K562 (cell line): ENCODE data around the gene CEP170. TPM values are rescaled to one million over a fixed set of nuclear protein-coding genes. Genes with fewer than 3 reads are reported as not detected.

Experiments
- BCL6 ChIP-seq: fragments of 250-450 bp; sonication (Bioruptor Pico); IDR thresholded peaks from 2 replicates; pipeline ENCODE4 v1.4.0; 2020
- JUN ChIP-seq, 2 experiments: sonication (generic) in 1 of 2; formaldehyde crosslinking in 1 of 2; IDR thresholded peaks; 2 replicates each; pipeline versions ENCODE4 v1.6.1 to v1.8.0; 2012 to 2022; ENCODE audit warnings: borderline replicate concordance in 2 of 2, mild to moderate bottlenecking in 2 of 2, improper control_type of control experiment in 1 of 2, low read depth in 1 of 2, low read length in 1 of 2, missing genetic modification reagents in 1 of 2
- JUND ChIP-seq, 2 experiments: IDR thresholded peaks; 2 replicates in 1 of 2; 3 replicates in 1 of 2; pipeline ENCODE4 v1.6.1; 2011; ENCODE audit warnings: borderline replicate concordance in 2 of 2, low read depth in 2 of 2, low read length in 2 of 2, improper control_type of control experiment in 1 of 2, missing biosample characterization in 1 of 2, missing genetic modification characterization in 1 of 2, missing genetic modification reagents in 1 of 2
- KAT2B ChIP-seq: IDR thresholded peaks from one replicate; pipeline ENCODE4 v1.6.1; 2012; ENCODE audit warnings: low read depth, mild to moderate bottlenecking, control low read depth, inconsistent platforms, low read length, moderate library complexity
- KAT7 ChIP-seq: sonication (generic); formaldehyde crosslinking; IDR thresholded peaks from 2 replicates; pipeline ENCODE4 v1.8.0; 2022; ENCODE audit warnings: missing genetic modification reagents, mild to moderate bottlenecking, borderline replicate concordance
- NR4A1 ChIP-seq, 2 experiments: fragments of 250-450 bp in 1 of 2; fragments of 450-650 bp in 1 of 2; sonication (Bioruptor Pico) in 1 of 2; IDR thresholded peaks; 2 replicates each; pipeline versions ENCODE4 v1.4.0 to v1.6.1; 2016 to 2020; ENCODE audit warnings: mild to moderate bottlenecking in 2 of 2, missing compliant biosample characterization in 1 of 2, missing genetic modification characterization in 1 of 2, moderate library complexity in 1 of 2
- PHB2 ChIP-seq: fragments of 450-650 bp; IDR thresholded peaks from 2 replicates; pipeline ENCODE4 v1.6.1; 2017; ENCODE audit warnings: low read depth
- RAD51 ChIP-seq: fragments of 450-650 bp; IDR thresholded peaks from 2 replicates; pipeline ENCODE4 v1.7.1; 2016; ENCODE audit warnings: low read depth, mild to moderate bottlenecking, borderline replicate concordance
- RFX7 ChIP-seq: fragments of 250-450 bp; sonication (Bioruptor Pico); IDR thresholded peaks from 2 replicates; pipeline ENCODE4 v1.5.1; 2021; ENCODE audit warnings: mild to moderate bottlenecking
- RNF2 ChIP-seq: sonication (generic); IDR thresholded peaks from 2 replicates; pipeline ENCODE4 v1.6.1; 2016
- SMARCE1 ChIP-seq: fragments of 450-650 bp; IDR thresholded peaks from 2 replicates; pipeline ENCODE4 v1.7.1; 2016; ENCODE audit warnings: mild to moderate bottlenecking
- SMC3 ChIP-seq: conservative IDR thresholded peaks from 2 replicates; pipeline ENCODE4 v1.6.1; 2011; ENCODE audit warnings: low read depth, low read length, improper control_type of control experiment; ENCODE audit not compliant: insufficient read depth
- STAT5B ChIP-seq: fragments of 250-450 bp; sonication (Bioruptor Pico); IDR thresholded peaks from 2 replicates; pipeline ENCODE4 v1.8.0; 2021; ENCODE audit warnings: mild to moderate bottlenecking, inconsistent platforms
- ZNF551 ChIP-seq: fragments of 250-450 bp; sonication (Bioruptor Pico); IDR thresholded peaks from 2 replicates; pipeline ENCODE4 v1.5.0; 2021; ENCODE audit warnings: mild to moderate bottlenecking, moderate library complexity
- ZNF699 ChIP-seq: fragments of 250-450 bp; sonication (Bioruptor Pico); IDR thresholded peaks from 2 replicates; pipeline ENCODE4 v1.8.0; 2021; ENCODE audit warnings: mild to moderate bottlenecking, moderate library complexity; ENCODE audit not compliant: insufficient replicate concordance
- ZNF830 ChIP-seq: fragments of 250-450 bp; sonication (Bioruptor Pico); IDR thresholded peaks from 2 replicates; pipeline ENCODE4 v1.5.0; 2021; ENCODE audit warnings: mild to moderate bottlenecking
- polyA plus RNA-seq, 8 experiments: library from polyadenylated mRNA; depleted of rRNA in 4 of 8; stranded (reverse) in 5 of 8; unstranded in 3 of 8; fragments of >200 nt; fragmentation: Nextera tagmentation in 2 of 8; fragmentation: Illumina TruSeq in 1 of 8; extraction: Ambion mirVana in 2 of 8; extraction: Trizol in 1 of 8; gene quantifications; 2 replicates each; pipeline versions ENCODE4 v1.2.1 to v1.2.3, GENCODE V29; 2011 to 2014; ENCODE audit warnings: inconsistent platforms in 1 of 8, missing spikeins in 1 of 8
- total RNA-seq, 7 experiments: library from RNA; depleted of rRNA in 6 of 7; stranded (reverse); fragments of >200 nt in 6 of 7; fragmentation: Illumina TruSeq in 2 of 7; extraction: Trizol in 2 of 7; gene quantifications; 2 replicates each; pipeline versions ENCODE4 v1.2.1 to v1.2.3, GENCODE V29; 2011 to 2021; ENCODE audit warnings: low replicate concordance in 1 of 7
- TF ChIP-seq, protein P1 (sequence below): sonication (generic); formaldehyde crosslinking; IDR thresholded peaks from 2 replicates; pipeline ENCODE4 v1.5.0; 2020; ENCODE audit warnings: missing genetic modification reagents
- TF ChIP-seq, protein P2 (sequence below): IDR thresholded peaks from 3 replicates; pipeline ENCODE4 v1.6.1; 2011; ENCODE audit warnings: borderline replicate concordance, mild to moderate bottlenecking, moderate library complexity; ENCODE audit not compliant: insufficient read length; ENCODE audit errors: extremely low read depth
- TF ChIP-seq, protein P3 (sequence below): sonication (generic); IDR thresholded peaks from 2 replicates; pipeline ENCODE4 v1.6.1; 2016
- TF ChIP-seq, protein P4 (sequence below): IDR thresholded peaks from 2 replicates; pipeline ENCODE4 v1.6.1; 2014; ENCODE audit warnings: antibody characterized with exemption

Gene CEP170
- total and polyA plus RNA-seq, 9 of the 15 experiments (the other 6 are each of a cell fraction or from before 2014, with no cell fraction given), result 22.6 to 110 (median 68.5) TPM

DNA sequence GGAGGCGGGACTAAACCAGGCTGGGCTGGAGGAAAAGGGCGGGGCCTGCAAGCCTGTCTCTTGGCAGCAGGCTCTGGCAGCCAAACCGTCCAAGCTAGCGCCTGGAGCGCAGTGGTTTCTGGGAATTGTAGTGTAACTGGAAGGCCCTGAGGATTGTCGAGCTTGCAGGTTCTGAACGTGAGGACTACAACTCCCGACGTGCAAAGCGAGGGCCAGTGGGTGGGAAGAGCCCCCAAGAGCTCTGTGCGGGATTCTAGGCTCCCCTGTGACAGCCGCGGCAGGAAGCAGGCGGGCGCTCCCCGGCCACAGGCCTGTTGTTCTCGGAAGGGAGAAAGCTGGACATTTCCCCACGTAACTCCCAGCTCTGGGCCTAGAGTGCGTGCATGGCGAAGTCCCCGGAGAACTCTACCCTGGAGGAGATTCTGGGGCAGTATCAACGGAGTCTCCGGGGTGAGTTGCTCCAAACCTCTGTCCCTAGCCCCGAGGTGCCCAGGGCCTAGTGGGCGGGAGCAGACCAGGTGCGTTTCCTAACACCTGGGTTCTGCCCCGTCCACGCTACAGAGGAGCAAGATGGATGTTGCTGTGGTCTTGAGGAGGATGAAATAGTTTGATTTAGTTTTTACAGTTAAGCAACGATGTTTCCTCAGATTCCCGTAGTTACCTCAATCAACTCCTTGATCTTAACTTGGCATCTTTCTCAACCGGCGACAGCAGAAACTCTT is 871 bp upstream of the CEP170 start, which contains the start of gene SDCCAG8 (continued):
- TF ChIP-seq RAD51 (no peak), KAT2B (no peak), BCL6 (CRISPR knock-in tag) (no peak), JUND (IDR thresholded peaks at IDR 0.05; ENCODE audit: borderline replicate concordance, low read depth, low read length) (0 out of 2 replicates have a peak, but pooled peaks have one; percentile 46), JUND (tag; IDR thresholded peaks at IDR 0.05; ENCODE audit: borderline replicate concordance, low read depth, low read length) (no peak; the same call in 2 of the 3 replicates), SMC3 (no peak), RNF2 (0 out of 2 replicates have a peak, but pooled peaks have one; percentile 33), STAT5B (CRISPR knock-in tag) (no peak), KAT7 (no peak), ZNF830 (CRISPR knock-in tag) (no peak), ZNF551 (no peak), ZNF699 (CRISPR knock-in tag) (no peak), SMARCE1 (peak; percentile 33; the same call in 1 of the 2 replicates), NR4A1 (CRISPR knock-in tag; IDR thresholded peaks at IDR 0.05) (peak; percentile 82; the same call in 1 of the 2 replicates), NR4A1 (tag; IDR thresholded peaks at IDR 0.05) (0 out of 2 replicates have a peak, but pooled peaks have one; percentile 47), RFX7 (CRISPR knock-in tag) (no peak), JUN (IDR thresholded peaks at IDR 0.05; ENCODE audit: borderline replicate concordance, low read depth, low read length) (peak; percentile 11; the same call in 1 of the 2 replicates), JUN (CRISPR knock-in tag; IDR thresholded peaks at IDR 0.05; ENCODE audit: borderline replicate concordance) (no peak), PHB2 (no peak)
- TF ChIP-seq, protein P1, sequence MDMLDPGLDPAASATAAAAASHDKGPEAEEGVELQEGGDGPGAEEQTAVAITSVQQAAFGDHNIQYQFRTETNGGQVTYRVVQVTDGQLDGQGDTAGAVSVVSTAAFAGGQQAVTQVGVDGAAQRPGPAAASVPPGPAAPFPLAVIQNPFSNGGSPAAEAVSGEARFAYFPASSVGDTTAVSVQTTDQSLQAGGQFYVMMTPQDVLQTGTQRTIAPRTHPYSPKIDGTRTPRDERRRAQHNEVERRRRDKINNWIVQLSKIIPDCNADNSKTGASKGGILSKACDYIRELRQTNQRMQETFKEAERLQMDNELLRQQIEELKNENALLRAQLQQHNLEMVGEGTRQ (CRISPR knock-in tag), result no peak
- TF ChIP-seq, protein P2, sequence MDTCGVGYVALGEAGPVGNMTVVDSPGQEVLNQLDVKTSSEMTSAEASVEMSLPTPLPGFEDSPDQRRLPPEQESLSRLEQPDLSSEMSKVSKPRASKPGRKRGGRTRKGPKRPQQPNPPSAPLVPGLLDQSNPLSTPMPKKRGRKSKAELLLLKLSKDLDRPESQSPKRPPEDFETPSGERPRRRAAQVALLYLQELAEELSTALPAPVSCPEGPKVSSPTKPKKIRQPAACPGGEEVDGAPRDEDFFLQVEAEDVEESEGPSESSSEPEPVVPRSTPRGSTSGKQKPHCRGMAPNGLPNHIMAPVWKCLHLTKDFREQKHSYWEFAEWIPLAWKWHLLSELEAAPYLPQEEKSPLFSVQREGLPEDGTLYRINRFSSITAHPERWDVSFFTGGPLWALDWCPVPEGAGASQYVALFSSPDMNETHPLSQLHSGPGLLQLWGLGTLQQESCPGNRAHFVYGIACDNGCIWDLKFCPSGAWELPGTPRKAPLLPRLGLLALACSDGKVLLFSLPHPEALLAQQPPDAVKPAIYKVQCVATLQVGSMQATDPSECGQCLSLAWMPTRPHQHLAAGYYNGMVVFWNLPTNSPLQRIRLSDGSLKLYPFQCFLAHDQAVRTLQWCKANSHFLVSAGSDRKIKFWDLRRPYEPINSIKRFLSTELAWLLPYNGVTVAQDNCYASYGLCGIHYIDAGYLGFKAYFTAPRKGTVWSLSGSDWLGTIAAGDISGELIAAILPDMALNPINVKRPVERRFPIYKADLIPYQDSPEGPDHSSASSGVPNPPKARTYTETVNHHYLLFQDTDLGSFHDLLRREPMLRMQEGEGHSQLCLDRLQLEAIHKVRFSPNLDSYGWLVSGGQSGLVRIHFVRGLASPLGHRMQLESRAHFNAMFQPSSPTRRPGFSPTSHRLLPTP, result no peak
- TF ChIP-seq, protein P3, sequence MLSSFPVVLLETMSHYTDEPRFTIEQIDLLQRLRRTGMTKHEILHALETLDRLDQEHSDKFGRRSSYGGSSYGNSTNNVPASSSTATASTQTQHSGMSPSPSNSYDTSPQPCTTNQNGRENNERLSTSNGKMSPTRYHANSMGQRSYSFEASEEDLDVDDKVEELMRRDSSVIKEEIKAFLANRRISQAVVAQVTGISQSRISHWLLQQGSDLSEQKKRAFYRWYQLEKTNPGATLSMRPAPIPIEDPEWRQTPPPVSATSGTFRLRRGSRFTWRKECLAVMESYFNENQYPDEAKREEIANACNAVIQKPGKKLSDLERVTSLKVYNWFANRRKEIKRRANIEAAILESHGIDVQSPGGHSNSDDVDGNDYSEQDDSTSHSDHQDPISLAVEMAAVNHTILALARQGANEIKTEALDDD, result peak; percentile 13; the same call in 1 of the 2 replicates
- TF ChIP-seq, protein P4, sequence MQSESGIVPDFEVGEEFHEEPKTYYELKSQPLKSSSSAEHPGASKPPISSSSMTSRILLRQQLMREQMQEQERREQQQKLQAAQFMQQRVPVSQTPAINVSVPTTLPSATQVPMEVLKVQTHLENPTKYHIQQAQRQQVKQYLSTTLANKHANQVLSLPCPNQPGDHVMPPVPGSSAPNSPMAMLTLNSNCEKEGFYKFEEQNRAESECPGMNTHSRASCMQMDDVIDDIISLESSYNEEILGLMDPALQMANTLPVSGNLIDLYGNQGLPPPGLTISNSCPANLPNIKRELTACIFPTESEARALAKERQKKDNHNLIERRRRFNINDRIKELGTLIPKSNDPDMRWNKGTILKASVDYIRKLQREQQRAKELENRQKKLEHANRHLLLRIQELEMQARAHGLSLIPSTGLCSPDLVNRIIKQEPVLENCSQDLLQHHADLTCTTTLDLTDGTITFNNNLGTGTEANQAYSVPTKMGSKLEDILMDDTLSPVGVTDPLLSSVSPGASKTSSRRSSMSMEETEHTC, result no peak
